ENCODE measurements around the gene FAM50B.

Gene FAM50B, protein sequence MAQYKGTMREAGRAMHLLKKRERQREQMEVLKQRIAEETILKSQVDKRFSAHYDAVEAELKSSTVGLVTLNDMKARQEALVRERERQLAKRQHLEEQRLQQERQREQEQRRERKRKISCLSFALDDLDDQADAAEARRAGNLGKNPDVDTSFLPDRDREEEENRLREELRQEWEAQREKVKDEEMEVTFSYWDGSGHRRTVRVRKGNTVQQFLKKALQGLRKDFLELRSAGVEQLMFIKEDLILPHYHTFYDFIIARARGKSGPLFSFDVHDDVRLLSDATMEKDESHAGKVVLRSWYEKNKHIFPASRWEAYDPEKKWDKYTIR

DNA sequence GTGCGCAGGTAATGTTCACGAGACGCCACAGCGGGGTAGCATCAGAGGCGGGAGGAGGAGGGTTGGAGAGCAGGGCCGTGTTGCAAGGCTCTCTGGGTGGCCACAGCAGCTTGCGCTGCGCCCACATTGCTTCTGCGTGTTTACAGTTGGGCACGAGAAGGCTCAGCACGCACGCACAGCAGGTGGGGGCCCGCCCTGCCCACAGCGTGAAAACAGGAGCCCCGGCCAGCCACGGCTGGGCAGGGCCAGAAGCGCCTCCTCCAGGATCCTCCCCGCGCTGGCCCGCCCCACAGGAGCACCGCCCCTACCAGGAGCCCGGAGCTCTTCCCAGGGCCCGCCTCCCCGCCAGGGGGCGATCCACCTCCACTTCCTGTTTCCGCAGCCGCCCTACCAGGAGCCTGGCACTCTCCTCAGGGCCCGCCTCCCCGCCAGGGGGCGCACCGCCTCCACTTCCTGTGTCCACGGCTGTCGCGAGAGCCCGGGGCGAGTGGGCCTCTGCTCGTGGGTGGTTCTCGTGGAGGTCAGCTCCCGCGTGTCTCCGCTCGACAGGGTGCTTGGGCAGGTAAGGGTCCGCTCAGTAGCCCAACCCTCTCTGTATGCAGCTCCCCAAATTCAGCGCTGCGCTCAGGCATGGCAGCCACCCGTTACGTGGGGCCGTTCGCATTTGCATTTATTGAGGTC, at the start of gene FAM50B:
Gene FAM50B, plus strand, starts transcription at position 449 of the 681 bp plus-strand sequence. CDS start 439 bp downstream, outside the sequence.
- peak; percentile 89 for DNase-seq (ENCODE audit: low spot score)

DNA sequence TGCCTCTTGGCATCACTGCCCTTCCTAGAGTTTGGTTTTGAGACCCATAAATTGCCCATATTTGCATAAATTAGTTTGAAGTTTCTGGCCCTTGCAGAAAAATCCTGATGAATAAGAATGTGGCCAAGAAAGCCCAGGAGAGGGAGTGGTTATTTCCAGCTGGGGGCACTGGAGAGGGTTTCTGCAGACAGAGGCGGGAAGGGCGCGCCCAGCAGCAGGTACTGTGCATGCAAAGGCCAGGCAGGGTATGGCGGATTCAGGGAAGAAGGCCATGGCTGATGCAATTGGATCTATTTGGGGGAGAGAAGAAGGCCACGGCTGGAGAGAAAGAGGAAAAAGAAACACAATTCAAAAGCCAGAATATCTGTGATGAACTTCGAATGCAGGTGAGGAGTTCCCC, 49.5 kb upstream of the FAM50B start:
- DNase-seq (ENCODE audit: low spot score), result no peak

DNA sequence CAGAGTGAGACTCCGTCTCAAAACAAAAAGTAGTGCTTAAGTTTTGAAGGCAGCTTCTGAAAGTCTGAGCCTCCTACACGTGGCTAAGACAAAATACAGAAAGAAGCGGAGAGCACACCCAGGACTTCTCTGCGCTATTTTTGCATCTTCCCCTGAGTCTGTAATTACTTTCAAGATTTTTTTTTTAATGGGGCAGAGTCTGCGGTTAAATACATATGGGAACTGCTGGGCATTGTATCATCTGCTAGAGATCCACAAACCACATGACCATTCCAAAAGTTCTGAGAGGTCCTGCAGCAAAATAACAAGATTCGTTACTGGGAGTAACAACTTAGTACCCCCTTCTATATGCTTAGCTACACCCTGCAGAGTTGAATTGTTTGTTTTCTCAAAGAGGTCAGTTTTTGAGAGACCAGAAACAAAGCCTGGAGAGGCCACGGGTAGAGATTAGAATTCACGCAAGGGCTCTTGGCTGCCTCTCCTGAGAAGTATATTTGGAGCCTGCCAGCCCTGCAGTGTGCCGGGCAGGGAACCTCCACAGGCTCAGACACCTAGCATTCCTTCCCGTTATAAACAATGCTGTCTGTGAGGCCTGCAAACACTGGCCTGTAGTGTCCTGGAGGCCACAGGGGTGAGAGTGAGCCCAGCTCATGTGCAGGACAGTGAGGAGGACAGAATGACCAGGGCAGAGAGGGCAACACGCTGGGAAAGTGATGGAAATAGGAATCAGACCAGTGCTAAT, 48.2 kb upstream of the FAM50B start:
- peak; percentile 36 for DNase-seq (ENCODE audit: low spot score)

DNA sequence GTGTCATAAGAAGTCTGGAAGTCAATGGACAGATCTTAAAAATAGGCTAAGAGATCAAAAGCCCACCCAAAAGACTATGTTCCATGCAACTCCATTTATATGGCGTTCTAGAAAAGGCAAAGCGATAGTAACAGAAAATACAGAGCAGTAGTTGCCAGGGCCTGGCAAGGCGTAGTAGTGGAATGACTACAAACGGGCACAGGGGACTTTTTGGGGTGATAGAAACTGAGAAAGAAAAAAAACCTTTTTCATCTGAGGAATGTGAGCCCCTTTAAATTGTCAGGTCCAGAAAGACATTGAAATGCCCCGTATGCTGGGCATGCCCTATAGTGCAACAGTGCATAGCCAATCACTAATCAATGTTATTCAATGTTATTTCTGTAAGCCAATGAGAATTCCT, 47.2 kb upstream of the FAM50B start:
- DNase-seq (ENCODE audit: low spot score), result no peak

DNA sequence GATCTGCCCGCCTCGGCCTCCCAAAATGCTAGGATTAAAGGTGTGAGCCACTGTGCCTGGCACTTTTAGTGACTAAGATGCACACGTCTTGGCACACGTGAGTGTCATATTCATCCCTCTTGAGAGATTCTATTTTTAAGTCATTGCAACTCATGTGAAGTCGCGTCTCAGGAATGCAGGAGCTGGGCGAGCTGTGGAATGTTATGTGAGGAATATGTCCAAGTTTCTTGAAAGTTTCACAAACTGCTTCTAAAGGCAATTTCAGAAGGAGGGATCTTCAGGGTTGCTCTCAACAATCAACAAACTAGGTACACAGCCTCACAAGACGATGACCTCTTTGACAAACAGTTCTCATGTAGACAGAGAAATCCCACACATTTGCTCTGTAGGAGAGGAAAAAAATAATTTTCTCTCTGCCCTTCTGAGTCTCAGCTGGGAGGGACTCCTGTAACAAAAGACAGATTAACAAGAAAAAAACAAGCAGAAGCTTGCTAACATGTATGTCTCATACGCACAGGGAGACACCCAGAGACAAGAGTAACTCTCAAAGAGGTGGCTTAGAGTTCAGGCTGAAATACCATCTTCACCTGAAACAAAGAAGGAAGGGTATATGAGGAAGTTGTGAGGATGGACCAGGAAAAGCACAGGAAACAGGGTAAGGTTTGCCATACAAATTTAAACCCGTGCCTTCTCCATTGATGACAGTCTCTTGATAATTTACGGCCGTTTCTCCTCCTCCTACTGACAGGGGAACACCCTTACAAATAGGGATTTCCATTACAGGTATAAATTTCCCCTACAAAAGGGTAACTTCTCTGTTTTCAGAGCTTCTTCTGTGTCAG, 45.3 kb upstream of the FAM50B start:
- DNase-seq (ENCODE audit: low spot score), result peak; percentile 86

DNA sequence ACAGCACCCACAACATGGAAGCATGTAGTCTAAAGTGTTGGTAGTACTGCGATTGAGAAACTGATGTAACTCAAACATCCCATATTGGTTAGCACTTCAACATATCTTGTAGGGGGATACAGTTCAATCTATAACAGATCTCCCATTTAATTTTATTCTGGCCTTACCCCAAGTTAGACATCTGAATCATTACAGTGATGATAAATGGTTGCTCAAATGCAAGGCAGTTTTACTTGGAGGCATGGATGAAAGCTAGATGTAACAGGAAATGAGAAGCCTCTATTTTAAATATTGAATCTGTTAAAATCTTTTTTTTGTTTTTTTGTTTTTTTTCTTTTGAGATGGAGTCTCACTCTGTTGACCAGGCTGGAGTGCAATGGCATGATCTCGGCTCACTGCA, 44.2 kb upstream of the FAM50B start:
- DNase-seq (ENCODE audit: low spot score), result no peak

DNA sequence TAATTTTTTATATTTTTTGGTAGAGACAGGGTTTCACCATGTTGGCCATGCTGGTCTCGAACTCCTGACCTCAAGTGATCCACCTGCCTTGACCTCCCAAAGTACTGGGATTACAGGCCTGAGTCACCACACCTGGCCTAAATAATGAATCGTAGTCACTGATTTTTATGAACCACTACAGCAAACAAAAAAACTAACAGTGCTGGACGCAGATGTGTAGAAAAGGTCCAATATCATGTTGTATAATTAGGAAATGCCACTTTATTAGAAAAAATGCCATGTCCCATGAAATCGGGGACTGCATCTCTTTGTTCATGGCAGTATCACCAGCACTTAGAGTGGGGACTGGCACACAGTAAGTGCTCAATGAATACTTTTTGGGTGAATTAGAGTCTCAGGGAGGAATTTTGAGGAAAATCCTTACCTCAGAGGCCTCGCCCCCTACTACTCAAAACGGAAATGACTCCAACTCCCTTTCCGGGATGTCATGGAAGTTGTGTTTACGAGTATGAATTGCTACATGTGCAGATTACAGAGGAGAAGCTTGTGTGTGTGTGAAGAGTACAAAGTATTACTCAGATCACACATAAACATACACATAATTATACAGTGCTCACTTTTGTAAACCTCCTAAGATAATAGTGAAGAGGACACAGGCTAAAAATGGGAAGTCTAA, 43.6 kb upstream of the FAM50B start:
- no peak for DNase-seq (ENCODE audit: low spot score)

DNA sequence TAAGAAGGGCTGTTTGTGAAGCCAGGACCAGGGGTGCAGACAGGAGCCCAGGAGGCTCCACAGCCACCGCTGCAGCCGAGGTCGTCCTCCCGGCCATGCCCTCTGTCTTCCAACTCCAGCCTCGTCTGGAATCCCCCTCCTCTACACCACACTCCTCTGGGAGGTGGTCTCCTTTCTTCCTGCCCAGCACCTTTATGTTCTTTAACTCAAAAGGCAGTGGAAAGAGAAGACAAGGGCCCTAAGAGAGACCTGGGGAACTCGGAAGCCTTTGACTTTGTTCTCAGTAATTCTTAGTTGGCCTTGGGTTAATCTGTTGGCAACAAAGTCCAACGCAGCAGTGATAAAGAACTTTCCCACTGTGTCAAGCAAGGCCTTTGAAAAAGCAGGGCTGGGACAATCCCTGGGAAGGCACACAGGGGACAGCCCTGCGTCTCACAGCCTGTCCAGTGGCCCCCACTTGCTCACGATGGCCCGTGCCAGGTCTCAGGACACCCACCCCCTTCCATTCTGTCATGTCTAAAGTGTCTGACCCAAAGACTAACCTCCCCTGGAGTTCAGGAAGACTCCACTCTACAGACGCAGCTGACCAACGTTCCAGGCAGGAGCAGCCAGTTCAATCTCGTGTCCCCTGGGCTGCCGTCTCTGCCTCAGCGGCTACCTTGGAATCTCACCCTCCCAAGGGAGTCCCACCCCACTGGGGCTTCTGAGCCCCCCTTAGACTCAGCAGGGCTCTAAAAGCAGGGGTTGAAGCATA, 42.8 kb upstream of the FAM50B start:
- DNase-seq (ENCODE audit: low spot score), result no peak

DNA sequence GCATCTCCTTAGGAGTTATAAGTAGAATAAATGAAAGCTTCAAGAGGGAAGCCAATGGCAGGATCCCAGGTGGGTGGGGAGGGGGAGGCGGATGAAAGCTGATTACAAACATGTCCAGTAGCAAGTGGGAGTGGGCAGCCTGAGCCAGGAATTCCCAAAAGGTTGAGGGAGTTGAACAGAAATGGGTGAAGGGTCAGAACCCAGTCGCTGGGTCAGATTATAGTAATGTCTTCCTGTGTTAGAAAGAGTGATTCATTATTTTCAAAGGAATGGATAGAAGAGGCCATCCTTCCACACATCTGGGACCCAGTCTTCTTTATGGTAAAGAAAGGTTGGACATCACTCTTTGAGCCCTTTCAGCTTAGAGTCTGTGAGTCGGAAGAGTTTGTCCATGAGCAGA, 41.0 kb upstream of the FAM50B start:
- no peak for DNase-seq (ENCODE audit: low spot score)

DNA sequence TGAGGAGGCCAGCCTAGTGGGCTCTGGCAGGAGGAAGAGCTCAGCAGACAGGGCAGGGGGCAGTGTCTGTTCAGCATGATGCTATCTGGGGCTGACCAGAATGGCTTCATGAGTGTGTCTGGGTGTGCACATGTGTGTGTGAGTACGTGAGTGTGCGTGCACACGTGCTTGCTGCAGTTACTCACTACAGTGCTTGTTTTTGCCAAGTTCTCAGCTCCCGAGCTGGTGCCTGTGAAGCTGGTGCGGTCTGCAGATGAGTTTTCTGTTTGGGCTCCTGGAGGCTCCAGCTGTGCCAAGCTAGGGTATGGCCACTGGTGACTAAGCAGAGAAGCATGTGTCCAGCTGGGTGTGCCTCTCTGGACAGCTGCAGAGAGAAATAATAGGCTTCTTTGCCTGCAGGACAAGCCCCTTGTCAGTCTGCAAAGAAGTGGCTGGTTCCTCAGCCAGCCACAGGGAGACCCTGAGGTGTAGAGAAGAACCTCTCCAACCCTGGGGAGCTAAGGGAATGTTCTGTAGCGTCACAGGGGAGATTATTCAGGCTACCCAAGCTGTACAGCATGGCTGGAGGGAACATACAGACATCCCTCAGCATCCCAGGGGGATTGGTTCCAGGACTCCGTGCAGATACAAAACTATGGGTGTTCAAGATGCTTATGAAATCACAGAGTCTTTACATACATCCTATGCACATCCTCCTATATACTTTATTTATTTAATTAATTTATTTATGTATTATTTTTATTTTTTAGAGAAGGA, 40.2 kb upstream of the FAM50B start:
- peak; percentile 96 for DNase-seq (ENCODE audit: low spot score)

DNA sequence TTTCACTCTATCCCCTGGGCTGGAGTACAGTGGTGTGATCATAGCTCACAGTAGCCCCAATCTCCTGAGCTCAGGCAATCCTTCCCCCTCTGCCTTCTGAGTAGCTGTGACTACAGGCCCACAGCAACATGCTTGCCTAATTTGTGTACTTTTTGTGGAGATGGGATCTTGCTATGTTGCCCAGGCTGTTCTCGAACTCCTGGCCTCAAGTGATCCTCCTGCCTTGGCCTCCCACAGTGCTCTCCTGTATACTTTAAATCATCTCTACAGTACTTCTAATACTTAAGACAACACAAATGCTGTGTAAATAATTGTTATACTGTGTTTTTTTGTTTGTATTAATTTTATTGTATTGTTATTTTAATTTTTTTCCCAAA, 39.7 kb upstream of the FAM50B start:
- no peak for DNase-seq (ENCODE audit: low spot score)

DNA sequence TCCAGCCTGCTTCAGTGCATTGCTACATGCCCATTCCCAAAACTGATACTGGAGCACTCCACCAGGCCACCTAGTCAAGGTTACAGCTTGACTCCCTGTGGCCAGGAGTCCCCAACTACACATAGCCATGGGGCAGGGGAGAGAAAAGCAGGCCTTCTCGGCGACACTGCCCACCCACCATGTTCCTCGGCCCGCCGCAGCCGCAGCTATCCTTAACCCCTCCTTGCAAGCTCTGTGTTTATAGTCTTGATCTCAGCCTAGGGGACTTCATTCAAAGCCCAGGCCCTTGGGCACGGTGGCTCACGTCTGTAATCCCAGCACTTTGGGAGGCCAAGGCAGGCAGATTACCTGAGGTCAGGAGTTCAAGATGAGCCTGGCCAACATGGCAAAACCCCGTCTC, 39.2 kb upstream of the FAM50B start:
- no peak for DNase-seq (ENCODE audit: low spot score)

DNA sequence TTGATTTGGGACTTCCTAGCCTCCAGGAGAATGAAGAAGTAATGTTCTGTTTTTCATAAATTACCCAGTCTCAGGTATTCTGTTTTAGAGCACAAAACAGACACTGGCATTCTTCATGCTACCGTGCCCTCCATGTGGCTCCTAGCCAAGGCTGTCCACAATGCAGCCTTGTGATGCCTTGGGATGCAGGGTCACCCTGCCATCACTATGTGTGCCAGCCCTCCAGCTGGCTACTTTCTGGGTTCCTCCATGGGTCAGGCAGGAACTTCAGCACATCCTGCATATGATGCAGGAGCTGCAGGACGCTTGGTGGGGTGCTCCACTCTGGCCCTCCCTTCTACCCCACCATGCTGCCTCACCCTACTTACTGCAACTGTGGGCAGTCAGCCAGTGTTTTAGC, 38.0 kb upstream of the FAM50B start:
- DNase-seq (ENCODE audit: low spot score), result no peak

DNA sequence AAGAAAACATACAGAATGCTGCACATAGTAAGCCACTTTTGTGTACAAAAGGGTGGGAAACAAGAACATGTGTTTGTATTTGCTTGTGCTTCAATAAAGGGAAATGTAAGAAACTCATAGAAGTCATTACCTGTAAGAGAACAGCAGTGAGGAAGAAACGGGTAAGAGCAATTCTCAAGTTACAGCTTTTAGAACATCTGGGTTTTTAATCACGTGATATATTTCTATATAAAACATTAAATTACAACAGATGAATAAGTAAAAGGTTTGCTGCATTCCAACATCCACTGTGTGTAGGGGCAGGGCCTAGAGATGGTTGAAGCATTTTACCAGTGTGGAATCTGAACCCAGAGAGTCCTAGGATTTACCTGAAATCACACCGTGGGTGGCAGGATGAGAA, 36.6 kb upstream of the FAM50B start:
- DNase-seq (ENCODE audit: low spot score), result no peak

DNA sequence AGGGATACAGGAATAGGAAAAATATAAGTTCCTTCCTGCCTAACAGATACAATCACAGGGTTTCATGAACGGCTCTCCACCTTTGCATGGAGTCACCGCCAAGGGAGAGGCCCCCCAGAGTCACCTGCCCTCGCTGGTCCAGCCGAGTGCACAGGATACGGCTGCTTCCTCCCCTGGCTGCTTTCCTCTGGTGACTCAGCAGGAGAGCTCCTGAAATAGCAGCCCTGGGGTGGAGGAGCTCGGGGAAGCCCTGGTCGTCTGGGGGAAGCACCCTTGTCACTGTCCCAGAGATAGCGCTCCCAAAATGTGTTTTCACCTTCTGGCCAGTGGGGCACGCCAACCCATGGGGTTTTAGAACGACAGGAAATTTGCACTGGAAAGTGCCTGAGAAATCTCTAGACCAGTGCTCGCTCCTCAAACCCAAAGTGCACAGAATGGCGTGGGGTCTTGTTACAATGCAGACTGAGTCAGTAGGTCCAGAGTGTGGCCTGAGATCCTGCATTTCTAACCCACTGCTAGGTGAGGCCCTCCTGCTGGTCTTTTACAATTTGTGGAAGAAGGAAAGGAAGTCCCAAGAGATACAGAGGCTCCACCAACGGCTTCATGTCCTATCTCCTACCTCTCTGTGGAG, 35.9 kb upstream of the FAM50B start:
- peak; percentile 72 for DNase-seq (ENCODE audit: low spot score)

DNA sequence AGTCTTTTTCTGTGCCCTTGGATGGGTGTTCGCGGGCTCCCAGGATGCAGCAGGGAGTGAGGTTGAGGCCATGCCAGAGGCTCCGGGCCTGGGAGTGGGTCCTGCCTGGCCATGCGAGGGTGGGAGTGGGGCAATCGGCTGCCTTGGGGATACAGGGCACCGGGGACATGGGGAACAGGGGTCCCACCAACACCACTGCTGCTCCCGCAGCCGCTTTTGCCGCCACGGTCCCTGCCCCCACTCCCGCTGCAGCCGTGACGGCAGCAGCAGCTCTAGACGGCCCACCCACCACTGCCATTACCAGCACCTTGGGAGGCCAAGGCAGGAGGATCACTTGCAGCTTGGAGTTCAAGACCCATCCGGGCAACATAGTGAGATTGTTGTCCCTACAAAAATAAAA, 35.3 kb upstream of the FAM50B start:
- no peak for DNase-seq (ENCODE audit: low spot score)

DNA sequence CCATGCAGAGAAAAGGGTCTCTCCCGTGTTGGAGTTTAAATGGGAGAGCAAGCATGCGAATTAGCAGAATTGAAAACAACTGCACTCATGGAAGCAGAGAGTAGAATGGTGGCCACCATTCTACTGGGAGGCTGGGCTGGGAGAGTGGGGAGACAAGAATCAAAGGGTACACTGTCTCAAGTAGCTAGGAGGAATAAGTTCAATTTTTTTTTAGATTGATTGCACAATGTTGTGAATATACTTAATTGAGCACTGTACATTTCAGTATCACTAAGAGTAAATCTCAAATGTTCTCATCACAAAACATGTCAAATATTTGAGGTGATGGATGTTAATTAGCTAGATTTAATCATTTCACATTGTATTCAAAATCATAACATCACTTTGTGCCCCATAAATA, 34.6 kb upstream of the FAM50B start:
- no peak for DNase-seq (ENCODE audit: low spot score)

DNA sequence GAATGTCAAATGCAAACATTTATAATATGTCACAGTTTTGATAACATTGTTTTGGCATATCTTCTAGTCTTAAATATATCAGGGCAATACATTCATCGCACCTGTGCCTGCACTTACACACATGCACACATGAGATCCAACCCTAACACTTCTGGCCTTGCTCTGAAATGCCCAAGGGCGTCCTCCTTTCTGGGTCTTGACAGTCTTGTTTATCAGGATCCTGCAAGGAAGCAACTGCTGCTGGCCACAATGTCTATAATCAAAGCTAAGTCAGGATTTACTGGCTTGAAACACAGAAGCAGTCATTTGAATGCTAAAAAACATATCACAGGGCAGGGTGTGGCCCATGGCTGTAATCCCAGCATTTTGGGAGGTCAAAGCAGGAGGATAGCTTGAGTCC, 32.9 kb upstream of the FAM50B start:
- DNase-seq (ENCODE audit: low spot score), result no peak

Measured in AG08395 (cell line).